ENCODE data around the gene TC2N.

The TC2N gene

GRCh38 chr14:91835197-91835919, 32.0 kb downstream of the TC2N start:
- peak overlapping the region; percentile 80 for H3K4me3 ChIP-seq
- DNase-seq (ENCODE audit: low spot score): no peak
- no peak for TF ChIP-seq CTCF (IDR thresholded peaks at IDR 0.05)
- peak overlapping the region; percentile 87 to 92 for H3K27ac ChIP-seq

DNA sequence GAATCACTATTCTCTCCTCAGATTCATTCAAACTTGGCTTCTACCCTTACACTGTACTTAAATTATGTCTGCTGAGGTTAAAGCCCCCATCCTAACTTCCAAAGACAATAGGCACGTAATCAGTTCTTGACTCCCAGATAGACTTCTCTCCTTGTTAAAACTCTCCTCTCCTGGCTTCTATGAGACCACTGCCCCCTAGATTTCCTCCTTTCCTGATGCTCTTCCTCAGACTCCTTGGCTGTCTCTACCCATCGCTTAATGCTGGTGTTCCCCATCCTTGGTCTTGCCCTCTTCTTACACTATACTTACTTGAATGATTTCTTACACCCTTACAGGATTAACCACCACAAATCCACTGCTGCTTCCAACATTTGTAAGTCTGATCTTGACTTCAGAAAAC, 32.8 kb downstream of the TC2N start:
- Histone ChIP-seq H3K27ac (peak overlapping the region in 1 of 2 donors; percentile 29), H3K4me3 (peak overlapping the region; percentile 80)
- TF ChIP-seq CTCF (IDR thresholded peaks at IDR 0.05): no peak
- DNase-seq (ENCODE audit: low spot score): no peak

DNA sequence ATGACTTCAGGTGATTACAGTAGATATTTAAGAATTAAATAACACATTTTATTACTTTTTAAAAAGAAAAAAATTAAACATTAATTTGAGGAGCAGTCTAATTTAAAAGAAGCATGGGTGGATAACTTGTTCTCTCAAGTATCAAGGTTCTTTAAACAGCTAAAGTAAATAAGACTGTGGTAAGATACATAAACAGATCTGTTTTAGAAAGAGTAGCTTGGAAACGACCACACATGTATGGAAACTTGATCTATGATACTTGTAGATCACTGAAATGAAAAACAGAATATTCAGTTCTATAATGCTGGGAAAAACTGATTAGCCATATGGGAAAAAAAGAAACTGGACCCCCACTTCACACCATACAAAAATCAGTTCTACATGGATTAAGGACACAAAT, 36.0 kb downstream of the TC2N start:
- DNase-seq (ENCODE audit: low spot score): no peak
- Histone ChIP-seq H3K27ac (no peak overlapping the region), H3K4me3 (no peak overlapping the region)
- no peak for TF ChIP-seq CTCF (IDR thresholded peaks at IDR 0.05)

DNA sequence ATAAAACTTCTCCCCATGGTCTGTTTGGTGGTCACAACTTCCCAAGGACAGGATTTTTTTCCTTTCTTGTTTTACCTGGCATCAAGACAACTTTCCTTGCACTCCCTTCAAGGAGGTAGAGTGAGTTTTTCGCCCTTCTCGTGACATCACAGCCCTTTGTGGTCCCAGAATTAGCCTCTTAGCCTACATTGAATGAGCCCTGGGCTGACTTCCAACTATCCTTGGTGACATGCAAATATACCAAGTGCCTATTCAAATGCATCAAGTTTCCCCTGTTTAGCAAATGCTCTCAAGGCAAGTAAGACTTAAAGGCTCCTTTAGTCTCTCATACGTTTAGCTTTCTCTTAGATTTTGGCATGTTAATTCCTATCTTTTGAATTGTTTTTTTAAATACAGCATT, 36.6 kb downstream of the TC2N start:
- no peak for DNase-seq (ENCODE audit: low spot score)
- Histone ChIP-seq H3K27ac (no peak overlapping the region), H3K4me3 (no peak overlapping the region)
- no peak for TF ChIP-seq CTCF (IDR thresholded peaks at IDR 0.05)

DNA sequence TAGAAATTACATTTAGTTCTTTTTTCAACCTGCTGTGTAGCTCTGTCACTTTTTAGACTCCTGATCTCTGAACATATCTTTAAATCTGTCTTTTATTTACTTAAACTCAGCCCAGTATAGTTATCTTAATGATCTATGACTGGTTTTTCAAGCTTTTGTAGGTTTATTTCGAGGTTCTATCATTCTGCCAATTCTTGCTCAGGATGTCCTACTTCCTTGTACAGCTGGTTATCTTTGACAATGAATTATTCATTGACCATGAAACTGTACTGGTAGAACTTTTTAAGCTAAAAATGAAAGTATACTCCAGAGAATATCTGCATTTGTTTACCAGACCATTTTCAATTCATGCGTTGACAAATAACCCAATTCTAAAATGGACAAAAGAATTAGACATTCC, 37.8 kb downstream of the TC2N start:
- no peak overlapping the region for H3K4me3 ChIP-seq
- no peak for DNase-seq (ENCODE audit: low spot score)
- no peak for TF ChIP-seq CTCF (IDR thresholded peaks at IDR 0.05)
- H3K27ac ChIP-seq: no peak overlapping the region

DNA sequence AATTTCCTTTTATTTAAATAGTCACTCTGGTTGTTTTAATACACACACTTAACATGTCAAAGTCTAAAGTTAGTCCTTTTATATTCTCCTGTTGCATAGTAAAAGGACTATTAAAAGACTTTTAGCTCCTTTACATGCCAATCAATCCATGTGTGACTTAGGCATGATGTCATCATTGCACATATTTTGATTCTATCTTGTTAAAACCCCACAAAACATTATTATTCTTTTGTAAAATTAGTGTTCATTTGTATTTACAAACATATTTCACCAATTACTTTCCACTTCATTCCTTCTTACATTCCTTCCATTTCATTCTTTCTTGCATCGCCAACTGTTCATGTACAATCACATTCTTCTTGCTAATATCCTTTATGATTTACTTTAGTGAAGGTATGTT, 39.6 kb downstream of the TC2N start:
- Histone ChIP-seq H3K27ac (no peak overlapping the region), H3K4me3 (no peak overlapping the region)
- DNase-seq (ENCODE audit: low spot score): no peak
- TF ChIP-seq CTCF (IDR thresholded peaks at IDR 0.05): no peak

DNA sequence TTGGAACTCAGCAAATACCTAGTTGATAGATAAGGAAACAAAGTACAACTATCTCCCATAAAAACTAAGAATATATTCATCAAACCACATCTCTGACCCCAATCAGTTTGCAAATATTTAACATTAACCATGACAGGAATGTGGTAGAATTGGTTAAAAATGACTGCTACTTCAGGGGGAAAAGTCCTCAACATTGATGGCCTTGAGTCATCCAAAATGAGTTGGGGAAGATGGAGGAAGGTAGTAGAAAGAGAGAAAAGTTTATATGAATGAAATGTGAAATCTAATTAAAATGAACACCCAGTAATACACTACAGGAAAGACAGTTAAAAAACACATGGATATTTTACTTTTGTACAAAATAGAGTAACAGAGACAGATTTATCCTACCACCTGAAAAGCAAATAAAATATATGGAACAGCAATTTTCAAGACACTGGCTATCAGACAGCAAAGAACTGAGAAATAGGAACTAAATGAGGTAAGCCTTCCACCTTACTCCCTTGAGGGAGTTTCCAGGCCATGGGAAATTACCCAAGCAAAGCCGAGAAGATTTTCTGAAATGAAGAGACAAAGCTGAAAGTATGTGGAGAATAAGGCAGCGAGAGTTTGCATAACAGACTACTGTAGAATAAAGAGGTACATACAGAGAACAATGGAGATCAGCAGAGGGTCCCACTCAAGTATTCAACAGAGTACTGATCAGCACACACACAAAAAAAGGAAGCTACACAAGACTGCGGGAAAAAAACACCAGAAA, 49.6 kb downstream of the TC2N start:
- Histone ChIP-seq H3K27ac (no peak overlapping the region), H3K4me3 (no peak overlapping the region)
- DNase-seq (ENCODE audit: low spot score): no peak
- no peak for TF ChIP-seq CTCF (IDR thresholded peaks at IDR 0.05)

Measured in coronary artery (tissue), 2 donors.